ENCODE measurements around the gene PLD4.

Gene PLD4

GRCh38 chr14:104977681-104978653, 53.3 kb downstream of the PLD4 start, which contains the start of gene AHNAK2:
TSS of gene AHNAK2 (minus strand) at chr14:104978374. CDS start at chr14:104978237, 137 bp downstream.
- H3K79me1 ChIP-seq (ENCODE audit: low read length), result no peaks in the 10 kb centered on the region
- WGBS (ENCODE audit: extremely low coverage, insufficient coverage, insufficient read length), result no CpG with 5 or more reads among the region's 111 CpGs

GRCh38 chr14:104978746-104979691, 54.3 kb downstream of the PLD4 start:
- Histone ChIP-seq H4K12ac (ENCODE audit: low read depth, low read length) (no peak overlapping the region), H4K91ac (ENCODE audit: low read depth, low read length) (no peak overlapping the region), H3K9ac (ENCODE audit: low read length) (no peak overlapping the region), H2BK5ac (ENCODE audit: low read depth, low read length, poor library complexity) (no peak overlapping the region), H3K4me2 (ENCODE audit: low read length) (peak overlapping the region; percentile 53), H3K79me1 (ENCODE audit: low read length) (no peaks in the 10 kb centered on the region), H3K23ac (ENCODE audit: low read length) (no peak overlapping the region), H2AFZ (ENCODE audit: insufficient read depth, low read length, poor library complexity) (no peak overlapping the region), H3K18ac (ENCODE audit: low read length) (no peak overlapping the region), H3K9me3 (ENCODE audit: insufficient read depth, low read depth, low read length) (peaks cover 9% of the 10 kb centered on the region), H4K8ac (ENCODE audit: low read depth, low read length) (no peak overlapping the region), H3K27me3 (ENCODE audit: insufficient read depth, low read length) (peaks cover 10% of the 10 kb centered on the region), H2BK12ac (ENCODE audit: low read length) (no peak overlapping the region), H3K27ac (ENCODE audit: low read depth, low read length) (no peak overlapping the region), H2AK5ac (ENCODE audit: low read length) (no peak overlapping the region), H3K4ac (ENCODE audit: low read depth, low read length) (no peak overlapping the region), H3K4me1 (ENCODE audit: control insufficient read depth in 1 of 2, insufficient read depth in 2 of 2, low read length in 2 of 2) (peaks cover 2 to 15% of the 10 kb centered on the region in 2 experiments), H2BK120ac (ENCODE audit: insufficient read depth, low read length, poor library complexity) (no peak overlapping the region), H3K79me2 (ENCODE audit: control insufficient read depth, insufficient read depth, low read length, poor library complexity) (no peaks in the 10 kb centered on the region), H3K14ac (ENCODE audit: low read length) (no peak overlapping the region), H3K36me3 (ENCODE audit: control insufficient read depth in 1 of 2, insufficient read depth in 2 of 2, low read length in 2 of 2) (no peaks in the 10 kb centered on the region), H3K4me3 (ENCODE audit: low read depth, low read length) (peak overlapping the region; percentile 14)
- DNase-seq, result no peak
- no CpG with 5 or more reads among the region's 32 CpGs for WGBS (ENCODE audit: extremely low coverage, insufficient coverage, insufficient read length)

More at GRCh38 chr14:104977681-104978653, 53.3 kb downstream of the PLD4 start, which contains the start of gene AHNAK2:
- Histone ChIP-seq H3K9me3 (ENCODE audit: insufficient read depth, low read depth, low read length) (peaks cover 9% of the 10 kb centered on the region), H3K4ac (ENCODE audit: low read depth, low read length) (no peak within 1 kb of the TSS), H3K23ac (ENCODE audit: low read length) (no peak within 1 kb of the TSS), H4K12ac (ENCODE audit: low read depth, low read length) (no peak within 1 kb of the TSS), H2BK5ac (ENCODE audit: low read depth, low read length, poor library complexity) (no peak within 1 kb of the TSS), H3K27me3 (ENCODE audit: insufficient read depth, low read length) (peaks cover 10% of the 10 kb centered on the region), H2BK12ac (ENCODE audit: low read length) (no peak within 1 kb of the TSS), H3K4me1 (ENCODE audit: control insufficient read depth in 1 of 2, insufficient read depth in 2 of 2, low read length in 2 of 2) (peaks cover 3 to 20% of the 10 kb centered on the region in 2 experiments), H2AK5ac (ENCODE audit: low read length) (no peak within 1 kb of the TSS), H2AFZ (ENCODE audit: insufficient read depth, low read length, poor library complexity) (no peak within 1 kb of the TSS), H2BK120ac (ENCODE audit: insufficient read depth, low read length, poor library complexity) (no peak within 1 kb of the TSS), H4K91ac (ENCODE audit: low read depth, low read length) (no peak within 1 kb of the TSS), H3K27ac (ENCODE audit: low read depth, low read length) (no peak within 1 kb of the TSS), H3K4me2 (ENCODE audit: low read length) (peak within 1 kb of the TSS; percentile 69), H3K4me3 (ENCODE audit: low read depth, low read length) (peak within 1 kb of the TSS; percentile 53), H4K8ac (ENCODE audit: low read depth, low read length) (no peak within 1 kb of the TSS), H3K36me3 (ENCODE audit: control insufficient read depth in 1 of 2, insufficient read depth in 2 of 2, low read length in 2 of 2) (no peaks in the 10 kb centered on the region), H3K79me2 (ENCODE audit: control insufficient read depth, insufficient read depth, low read length, poor library complexity) (no peaks in the 10 kb centered on the region), H3K18ac (ENCODE audit: low read length) (no peak within 1 kb of the TSS), H3K9ac (ENCODE audit: low read length) (no peak within 1 kb of the TSS), H3K14ac (ENCODE audit: low read length) (no peak within 1 kb of the TSS)
- peak; percentile 88 for DNase-seq

- Histone ChIP-seq H3K23ac (ENCODE audit: low read length) (no peak overlapping the region), H4K8ac (ENCODE audit: low read depth, low read length) (no peak overlapping the region), H4K12ac (ENCODE audit: low read depth, low read length) (no peak overlapping the region), H3K4me2 (ENCODE audit: low read length) (no peak overlapping the region), H2AK5ac (ENCODE audit: low read length) (no peak overlapping the region), H3K9me3 (ENCODE audit: insufficient read depth, low read depth, low read length) (peaks cover 9% of the 10 kb centered on the region), H3K4me3 (ENCODE audit: low read depth, low read length) (no peak overlapping the region), H2BK120ac (ENCODE audit: insufficient read depth, low read length, poor library complexity) (no peak overlapping the region), H2AFZ (ENCODE audit: insufficient read depth, low read length, poor library complexity) (no peak overlapping the region), H3K27me3 (ENCODE audit: insufficient read depth, low read length) (peaks cover 10% of the 10 kb centered on the region), H2BK12ac (ENCODE audit: low read length) (no peak overlapping the region), H3K4me1 (ENCODE audit: control insufficient read depth in 1 of 2, insufficient read depth in 2 of 2, low read length in 2 of 2) (peaks cover 2 to 15% of the 10 kb centered on the region in 2 experiments), H3K36me3 (ENCODE audit: control insufficient read depth in 1 of 2, insufficient read depth in 2 of 2, low read length in 2 of 2) (no peaks in the 10 kb centered on the region), H3K4ac (ENCODE audit: low read depth, low read length) (no peak overlapping the region), H2BK5ac (ENCODE audit: low read depth, low read length, poor library complexity) (no peak overlapping the region), H3K79me2 (ENCODE audit: control insufficient read depth, insufficient read depth, low read length, poor library complexity) (no peaks in the 10 kb centered on the region), H4K91ac (ENCODE audit: low read depth, low read length) (no peak overlapping the region), H3K18ac (ENCODE audit: low read length) (no peak overlapping the region), H3K27ac (ENCODE audit: low read depth, low read length) (no peak overlapping the region), H3K9ac (ENCODE audit: low read length) (no peak overlapping the region), H3K79me1 (ENCODE audit: low read length) (no peaks in the 10 kb centered on the region), H3K14ac (ENCODE audit: low read length) (no peak overlapping the region)
- no CpG with 5 or more reads among the region's 19 CpGs for WGBS (ENCODE audit: extremely low coverage, insufficient coverage, insufficient read length)
- DNase-seq, result peak; percentile 45 to 63
Measured at GRCh38 chr14:104979758-104980610, 55.3 kb downstream of the PLD4 start.
